Breast epithelium (tissue), 4 donors: ENCODE results near the gene C5AR1. TPM values are rescaled to one million over a fixed set of nuclear protein-coding genes. Genes with fewer than 3 reads are reported as not detected.
"Not testable (repeated sequence)": the region's sequence is repeated elsewhere in the genome, so short reads cannot be mapped to it uniquely, and the experiment has no call there.

ENCODE experiments used
- DNase-seq, 2 donors: peaks; one replicate each; pipeline ENCODE4 v3.0.0-alpha.2; 2019; ENCODE audit warnings: low spot score in 2 of 2
- H3K27ac ChIP-seq, 2 donors: fragments of 200-600 bp; sonication (generic) in 1 of 2; one replicate each; pipeline ENCODE4 v1.5.1; 2016 to 2019; ENCODE audit warnings: mild to moderate bottlenecking in 1 of 2
- H3K27me3 ChIP-seq, 2 donors: fragments of 200-600 bp; sonication (generic) in 1 of 2; one replicate each; pipeline versions ENCODE4 v1.5.1 to v1.6.0; 2017 to 2019; ENCODE audit warnings: control low read depth in 1 of 2, mild to moderate bottlenecking in 1 of 2
- H3K36me3 ChIP-seq: fragments of 200-600 bp; one replicate; pipeline ENCODE4 v1.5.1; 2019
- H3K4me1 ChIP-seq, 2 donors: fragments of 200-600 bp; sonication (generic); one replicate each; pipeline ENCODE4 v1.5.1; 2016 to 2019; ENCODE audit warnings: control low read depth in 1 of 2
- H3K4me3 ChIP-seq, 3 donors: fragments of 200-600 bp; sonication (generic); 1 replicate in 2 of 3; 2 replicates in 1 of 3; pipeline ENCODE4 v1.5.1; 2016 to 2019; ENCODE audit warnings: mild to moderate bottlenecking in 3 of 3, moderate library complexity in 2 of 3
- H3K9me3 ChIP-seq, 2 donors: fragments of 200-600 bp; sonication (generic) in 1 of 2; one replicate each; pipeline ENCODE4 v1.5.1; 2016 to 2019; ENCODE audit warnings: control low read depth in 1 of 2
- CTCF ChIP-seq, 3 donors: fragments of 450-650 bp; IDR thresholded peaks; one replicate each; pipeline ENCODE4 v1.5.1; 2016 to 2017; ENCODE audit warnings: antibody characterized with exemption in 3 of 3, mild to moderate bottlenecking in 3 of 3, moderate library complexity in 3 of 3
- POLR2A ChIP-seq: fragments of 450-650 bp; IDR thresholded peaks from one replicate; pipeline ENCODE4 v1.6.1; 2016; ENCODE audit warnings: antibody characterized with exemption, mild to moderate bottlenecking, moderate library complexity
- POLR2AphosphoS5 ChIP-seq, 3 donors: sonication (generic); formaldehyde crosslinking; IDR thresholded peaks; one replicate each; pipeline ENCODE4 v1.6.1; 2017; ENCODE audit warnings: antibody characterized with exemption in 3 of 3
- intact Hi-C: fragments of 100-400 bp; cut with DNase I; formaldehyde crosslinking; loops from one replicate; pipeline ENCODE4 v1.15.1; 2023; ENCODE audit warnings: low total_unique reads
- total RNA-seq, 3 donors: library from RNA; depleted of rRNA; stranded (reverse); fragments of >200 nt; gene quantifications; one replicate each; pipeline ENCODE4 v1.1.0, GENCODE V29; 2016

Gene C5AR1
- total RNA-seq, result 10 to 100 TPM in 2 of 3 donors, 1 to 10 TPM in 1; 7.5 to 20.0 (median 10.8) TPM

GRCh38 chr19:47309608-47310007, at the start of gene C5AR1:
Gene C5AR1 (plus strand): TSS chr19:47309861. CDS start chr19:47309896, 35 bp downstream.
- H3K27ac ChIP-seq, result no peak within 1 kb of the TSS
- no peak for DNase-seq
- no peaks in the 10 kb centered on the region for H3K36me3 ChIP-seq
- peaks cover 0 to 4% of the 10 kb centered on the region in 2 donors for H3K4me1 ChIP-seq
- intact Hi-C loops, result loop anchor here (2.0 kb wide), 1 partner anchor 73 kb away; no protein-coding TSS in a partner anchor
- H3K27me3 ChIP-seq, result no peaks in the 10 kb centered on the region
- H3K4me3 ChIP-seq, result peak within 1 kb of the TSS; percentile 10 to 33 (median 33)
- no peak for TF ChIP-seq POLR2AphosphoS5 (IDR thresholded peaks at IDR 0.05)
- TF ChIP-seq CTCF (IDR thresholded peaks at IDR 0.05), result no peak
- no peak for TF ChIP-seq POLR2A
- no peaks in the 10 kb centered on the region for H3K9me3 ChIP-seq

- H3K4me1 ChIP-seq, result peaks cover 4 to 13% of the 10 kb centered on the region in 2 donors
- no peaks in the 10 kb centered on the region for H3K9me3 ChIP-seq
- no peak for DNase-seq
- no peak overlapping the region for H3K4me3 ChIP-seq
- intact Hi-C loops, result no loop called here
- TF ChIP-seq POLR2AphosphoS5 (IDR thresholded peaks at IDR 0.05) (no peak), POLR2A (no peak), CTCF (IDR thresholded peaks at IDR 0.05) (no peak)
- H3K27ac ChIP-seq, result no peak overlapping the region
- H3K36me3 ChIP-seq, result no peaks in the 10 kb centered on the region
- H3K27me3 ChIP-seq, result no peaks in the 10 kb centered on the region
Observed at GRCh38 chr19:47260476-47260875, 49.2 kb upstream of the C5AR1 start.

- H3K4me3 ChIP-seq, H3K27ac ChIP-seq, H3K27me3 ChIP-seq, H3K36me3 ChIP-seq, DNase-seq, intact Hi-C loops, H3K4me1 ChIP-seq, H3K9me3 ChIP-seq: not testable (repeated sequence)
Observed at GRCh38 chr19:47261946-47262793, 47.5 kb upstream of the C5AR1 start.

GRCh38 chr19:47264629-47265028, 45.0 kb upstream of the C5AR1 start:
- TF ChIP-seq POLR2AphosphoS5 (IDR thresholded peaks at IDR 0.05) (no peak), POLR2A (no peak), CTCF (IDR thresholded peaks at IDR 0.05) (no peak)
- DNase-seq, result no peak
- intact Hi-C loops, result no loop called here
- no peaks in the 10 kb centered on the region for H3K36me3 ChIP-seq
- no peaks in the 10 kb centered on the region for H3K9me3 ChIP-seq
- H3K27me3 ChIP-seq, result no peaks in the 10 kb centered on the region
- no peak overlapping the region for H3K4me3 ChIP-seq
- H3K27ac ChIP-seq, result no peak overlapping the region
- H3K4me1 ChIP-seq, result no peaks in the 10 kb centered on the region

GRCh38 chr19:47266401-47266941, 43.2 kb upstream of the C5AR1 start:
- H3K27ac ChIP-seq, result no peak overlapping the region
- no peak for DNase-seq
- intact Hi-C loops, result no loop called here
- H3K9me3 ChIP-seq, result no peaks in the 10 kb centered on the region
- TF ChIP-seq POLR2A (no peak), CTCF (IDR thresholded peaks at IDR 0.05) (no peak), POLR2AphosphoS5 (IDR thresholded peaks at IDR 0.05) (no peak)
- H3K4me1 ChIP-seq, result no peaks in the 10 kb centered on the region
- no peaks in the 10 kb centered on the region for H3K27me3 ChIP-seq
- H3K4me3 ChIP-seq, result no peak overlapping the region
- H3K36me3 ChIP-seq, result no peaks in the 10 kb centered on the region
